Activated T-cell treated with anti-CD3 and anti-CD28 coated beads, Interleukin-2, amount 50 U/mL, for 4 hours (primary cell): Measurements from ENCODE around the gene SPTB. TPM values are rescaled to one million over a fixed set of nuclear protein-coding genes. Genes with fewer than 3 reads are reported as not detected.

Source experiments
- ATAC-seq, 2 donors: fragments of 200-7000 bp; cut with Tn5 transposase; one replicate each; pipeline ENCODE4 v1.10.0; 2021
- DNase-seq: peaks from one replicate; pipeline ENCODE4 v3.0.0-alpha.2; 2020
- H3K27me3 Mint-ChIP-seq: one replicate; pipeline ENCODE4 v1.8.0; 2021; ENCODE audit warnings: low read depth, mixed read lengths
- H3K36me3 Mint-ChIP-seq: one replicate; pipeline ENCODE4 v1.8.0; 2022; ENCODE audit warnings: mixed read lengths; ENCODE audit not compliant: insufficient read depth
- H3K4me1 Mint-ChIP-seq: one replicate; pipeline ENCODE4 v1.8.0; 2021; ENCODE audit warnings: low read depth, mixed read lengths
- H3K4me3 Mint-ChIP-seq: one replicate; pipeline ENCODE4 v1.8.0; 2021; ENCODE audit warnings: mild to moderate bottlenecking, moderate library complexity, mixed read lengths
- H3K9me3 Mint-ChIP-seq: one replicate; pipeline ENCODE4 v1.8.0; 2021; ENCODE audit warnings: mixed read lengths
- total RNA-seq, 3 donors: library from RNA; stranded (reverse); gene quantifications; one replicate each; pipeline ENCODE4 v1.2.1, GENCODE V29; 2021

Gene SPTB
- total RNA-seq, 3 donors from 2014 or later: 0.08 to 0.20 (median 0.08) TPM

GRCh38 chr14:64706593-64707193 is 173.0 kb downstream of the SPTB start:
- Mint-ChIP-seq H3K4me3 (peak overlapping the region; percentile 29), H3K9me3 (no peaks in the 10 kb centered on the region), H3K27me3 (peaks cover 27% of the 10 kb centered on the region), H3K4me1 (peaks cover 68% of the 10 kb centered on the region), H3K36me3 (no peaks in the 10 kb centered on the region)
- DNase-seq: no peak
- no peak for ATAC-seq

- no peak for ATAC-seq
- DNase-seq: no peak
- no peaks in the 10 kb centered on the region for H3K36me3 Mint-ChIP-seq
- H3K4me3 Mint-ChIP-seq: peak overlapping the region; percentile 80
- H3K4me1 Mint-ChIP-seq: peaks cover 68% of the 10 kb centered on the region
- no peaks in the 10 kb centered on the region for H3K9me3 Mint-ChIP-seq
- H3K27me3 Mint-ChIP-seq: peaks cover 27% of the 10 kb centered on the region
Measured at GRCh38 chr14:64706119-64706592, 173.6 kb downstream of the SPTB start.

- Mint-ChIP-seq H3K4me1 (peaks cover 64% of the 10 kb centered on the region), H3K27me3 (peaks cover 27% of the 10 kb centered on the region), H3K9me3 (no peaks in the 10 kb centered on the region), H3K4me3 (peak overlapping the region; percentile 80), H3K36me3 (no peaks in the 10 kb centered on the region)
- no peak for ATAC-seq
- DNase-seq: no peak
Measured at GRCh38 chr14:64705381-64706118, 174.2 kb downstream of the SPTB start.

GRCh38 chr14:64704743-64705380 is 174.8 kb downstream of the SPTB start:
- no peak for DNase-seq
- Mint-ChIP-seq H3K4me3 (peak overlapping the region; percentile 80), H3K9me3 (no peaks in the 10 kb centered on the region), H3K27me3 (peaks cover 27% of the 10 kb centered on the region), H3K4me1 (peaks cover 58% of the 10 kb centered on the region), H3K36me3 (no peaks in the 10 kb centered on the region)
- peak; percentile 13 to 35 for ATAC-seq

- Mint-ChIP-seq H3K27me3 (peaks cover 27% of the 10 kb centered on the region), H3K4me3 (peak within 1 kb of the TSS; percentile 80), H3K9me3 (no peaks in the 10 kb centered on the region), H3K36me3 (no peaks in the 10 kb centered on the region), H3K4me1 (peaks cover 54% of the 10 kb centered on the region)
- peak; percentile 51 to 54 for ATAC-seq
- no peak for DNase-seq
Measured at GRCh38 chr14:64704143-64704742, 175.5 kb downstream of the SPTB start, which contains the start of gene PLEKHG3. PLEKHG3 (plus strand) TSS chr14:64704424; CDS start chr14:64727632, 23,208 bp downstream.

GRCh38 chr14:64703395-64704142 is 176.1 kb downstream of the SPTB start:
- Mint-ChIP-seq H3K4me1 (peaks cover 54% of the 10 kb centered on the region), H3K27me3 (peaks cover 27% of the 10 kb centered on the region)

GRCh38 chr14:64702493-64703394 is 177.0 kb downstream of the SPTB start:
- no peaks in the 10 kb centered on the region for H3K36me3 Mint-ChIP-seq
- H3K4me3 Mint-ChIP-seq: peak overlapping the region; percentile 80
- no peak for DNase-seq
- H3K27me3 Mint-ChIP-seq: peaks cover 27% of the 10 kb centered on the region
- H3K4me1 Mint-ChIP-seq: peaks cover 53% of the 10 kb centered on the region
- no peaks in the 10 kb centered on the region for H3K9me3 Mint-ChIP-seq
- ATAC-seq: no peak

More at GRCh38 chr14:64703395-64704142, 176.1 kb downstream of the SPTB start:
- H3K9me3 Mint-ChIP-seq: no peaks in the 10 kb centered on the region
- H3K36me3 Mint-ChIP-seq: no peaks in the 10 kb centered on the region
- no peak for ATAC-seq
- DNase-seq: no peak
- H3K4me3 Mint-ChIP-seq: peak overlapping the region; percentile 80

GRCh38 chr14:64701660-64702059 is 178.0 kb downstream of the SPTB start:
- Mint-ChIP-seq H3K27me3 (peaks cover 24% of the 10 kb centered on the region), H3K36me3 (no peaks in the 10 kb centered on the region), H3K4me3 (no peak overlapping the region), H3K9me3 (no peaks in the 10 kb centered on the region), H3K4me1 (peaks cover 52% of the 10 kb centered on the region)
- DNase-seq (no peak), ATAC-seq (no peak)

- DNase-seq: no peak
- H3K27me3 Mint-ChIP-seq: peaks cover 22% of the 10 kb centered on the region
- H3K9me3 Mint-ChIP-seq: no peaks in the 10 kb centered on the region
- H3K4me3 Mint-ChIP-seq: no peak overlapping the region
- no peaks in the 10 kb centered on the region for H3K36me3 Mint-ChIP-seq
- peaks cover 53% of the 10 kb centered on the region for H3K4me1 Mint-ChIP-seq
- ATAC-seq: no peak
Measured at GRCh38 chr14:64700894-64701293, 178.8 kb downstream of the SPTB start.

- Mint-ChIP-seq H3K4me1 (peaks cover 49% of the 10 kb centered on the region), H3K9me3 (no peaks in the 10 kb centered on the region), H3K4me3 (no peak overlapping the region), H3K36me3 (no peaks in the 10 kb centered on the region), H3K27me3 (peaks cover 17% of the 10 kb centered on the region)
- ATAC-seq: no peak
- DNase-seq: no peak
Measured at GRCh38 chr14:64700290-64700689, 179.4 kb downstream of the SPTB start.

- H3K9me3 Mint-ChIP-seq: no peaks in the 10 kb centered on the region
- peaks cover 47% of the 10 kb centered on the region for H3K4me1 Mint-ChIP-seq
- peaks cover 14% of the 10 kb centered on the region for H3K27me3 Mint-ChIP-seq
- H3K4me3 Mint-ChIP-seq: no peak overlapping the region
- H3K36me3 Mint-ChIP-seq: no peaks in the 10 kb centered on the region
- DNase-seq: no peak
- ATAC-seq: peak in 1 of 2 donors; percentile 38
Measured at GRCh38 chr14:64698903-64699302, 180.8 kb downstream of the SPTB start.

GRCh38 chr14:64696355-64696857 is 183.3 kb downstream of the SPTB start:
- peaks cover 32% of the 10 kb centered on the region for H3K4me1 Mint-ChIP-seq
- H3K27me3 Mint-ChIP-seq: no peaks in the 10 kb centered on the region
- ATAC-seq (no peak), DNase-seq (no peak)
- no peaks in the 10 kb centered on the region for H3K9me3 Mint-ChIP-seq
- H3K36me3 Mint-ChIP-seq: no peaks in the 10 kb centered on the region
- no peak overlapping the region for H3K4me3 Mint-ChIP-seq
